ENCODE measurements around the gene CLEC10A. TPM values are rescaled to one million over a fixed set of nuclear protein-coding genes. Genes with fewer than 3 reads are reported as not detected.
A peak's percentile ranks its signal among the peaks of the same experiment; 100 is the strongest.
"Not testable (repeated sequence)": the region's sequence is repeated elsewhere in the genome, so short reads cannot be mapped to it uniquely, and the experiment has no call there.

Gene CLEC10A
- total RNA-seq, 1 donor from 2014 or later = not detected

DNA sequence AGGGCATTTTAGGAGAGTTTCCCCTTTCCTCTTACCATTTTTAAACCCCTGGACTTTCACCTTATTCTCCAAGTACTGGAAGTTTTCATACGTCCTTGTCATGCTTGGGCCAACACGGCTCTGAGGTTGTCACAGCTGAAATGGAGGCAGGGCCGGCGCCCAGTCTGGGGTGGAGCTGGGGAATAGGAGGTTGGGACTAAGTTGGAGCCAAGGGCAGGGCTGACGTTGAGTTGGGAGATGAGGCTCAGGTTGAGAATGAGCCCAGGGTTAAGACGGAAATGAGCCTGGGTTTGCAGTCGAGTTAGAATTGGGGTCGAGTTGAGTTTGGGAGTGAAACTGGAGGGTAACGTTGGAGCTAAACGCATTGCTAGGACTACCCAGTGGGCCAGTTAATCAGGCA, 1.3 kb downstream of the CLEC10A start:
- H3K36me3 Mint-ChIP-seq (ENCODE audit: low read depth) = no peaks in the 10 kb centered on the region
- no peak overlapping the region for H3K4me3 Mint-ChIP-seq (ENCODE audit: low read depth)
- H3K27me3 Mint-ChIP-seq (ENCODE audit: low read depth) = peaks cover 7% of the 10 kb centered on the region
- H3K9me3 Mint-ChIP-seq = no peaks in the 10 kb centered on the region
- peaks cover 11% of the 10 kb centered on the region for H3K4me1 Mint-ChIP-seq (ENCODE audit: low read depth)
- no peak for DNase-seq (ENCODE audit: low spot score)
- intact Hi-C loops (cut with micrococcal nuclease) = no loop called here
- no peak overlapping the region for H3K27ac Mint-ChIP-seq

DNA sequence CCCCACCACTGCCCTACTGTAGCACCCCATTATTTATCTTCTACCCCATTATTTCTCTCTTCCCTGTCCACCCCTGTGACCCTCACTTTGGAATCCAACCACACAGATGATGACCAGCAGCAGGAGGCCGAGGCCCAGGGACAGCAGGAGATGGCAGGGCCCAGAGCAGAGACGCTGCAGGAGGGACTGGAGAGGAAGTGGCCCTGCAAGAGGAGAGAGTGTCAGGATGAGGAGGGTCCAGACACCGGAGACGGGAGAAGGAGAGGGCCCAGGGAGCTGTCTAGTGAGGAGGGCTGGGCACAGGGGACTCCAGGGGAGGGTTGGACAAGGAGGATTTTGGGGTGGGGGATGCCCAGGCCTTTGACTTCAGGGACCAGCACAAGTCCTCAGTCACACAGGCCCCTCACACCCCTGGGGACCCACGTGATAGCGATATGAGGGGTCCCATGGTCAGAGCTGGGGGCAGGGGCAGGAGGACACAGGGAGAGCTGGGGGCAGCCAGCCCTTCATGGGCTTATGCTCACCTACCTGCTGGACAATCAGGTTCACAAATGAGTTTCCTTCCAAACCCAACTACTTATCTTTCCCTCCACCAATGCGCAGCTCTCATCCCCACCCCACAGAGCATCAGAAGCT, 2.0 kb downstream of the CLEC10A start:
- DNase-seq (ENCODE audit: low spot score) = no peak
- Mint-ChIP-seq H3K36me3 (ENCODE audit: low read depth) (no peaks in the 10 kb centered on the region), H3K27ac (no peak overlapping the region), H3K4me1 (ENCODE audit: low read depth) (peaks cover 9% of the 10 kb centered on the region), H3K27me3 (ENCODE audit: low read depth) (peaks cover 5% of the 10 kb centered on the region), H3K9me3 (no peaks in the 10 kb centered on the region), H3K4me3 (ENCODE audit: low read depth) (no peak overlapping the region)
- intact Hi-C loops (cut with micrococcal nuclease) = no loop called here

DNA sequence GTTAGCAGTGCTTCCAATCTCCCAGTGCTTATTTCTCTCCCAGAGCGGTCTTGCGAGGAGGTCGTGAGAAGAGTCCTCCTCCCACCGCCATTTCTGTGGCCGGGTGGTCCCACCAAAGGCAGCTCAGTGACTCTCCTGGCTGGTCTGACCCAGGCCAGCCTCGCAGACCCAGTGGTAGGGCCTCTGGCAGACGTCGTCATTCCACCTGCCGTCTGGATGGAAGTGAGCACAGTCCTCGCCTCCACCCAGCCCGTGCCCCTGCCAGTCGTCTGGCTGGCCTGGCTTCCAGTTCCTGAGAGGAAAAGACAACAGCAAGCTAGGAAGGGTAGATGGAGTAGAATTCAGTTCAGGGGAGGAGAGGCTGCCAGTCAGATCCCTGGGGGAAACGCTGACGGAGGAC, 5.1 kb downstream of the CLEC10A start:
- Mint-ChIP-seq H3K36me3 (ENCODE audit: low read depth) (no peaks in the 10 kb centered on the region), H3K27ac (no peak overlapping the region), H3K27me3 (ENCODE audit: low read depth) (peaks cover 3% of the 10 kb centered on the region), H3K9me3 (no peaks in the 10 kb centered on the region), H3K4me3 (ENCODE audit: low read depth) (no peak overlapping the region), H3K4me1 (ENCODE audit: low read depth) (no peaks in the 10 kb centered on the region)
- intact Hi-C loops (cut with micrococcal nuclease) = no loop called here
- no peak for DNase-seq (ENCODE audit: low spot score)

DNA sequence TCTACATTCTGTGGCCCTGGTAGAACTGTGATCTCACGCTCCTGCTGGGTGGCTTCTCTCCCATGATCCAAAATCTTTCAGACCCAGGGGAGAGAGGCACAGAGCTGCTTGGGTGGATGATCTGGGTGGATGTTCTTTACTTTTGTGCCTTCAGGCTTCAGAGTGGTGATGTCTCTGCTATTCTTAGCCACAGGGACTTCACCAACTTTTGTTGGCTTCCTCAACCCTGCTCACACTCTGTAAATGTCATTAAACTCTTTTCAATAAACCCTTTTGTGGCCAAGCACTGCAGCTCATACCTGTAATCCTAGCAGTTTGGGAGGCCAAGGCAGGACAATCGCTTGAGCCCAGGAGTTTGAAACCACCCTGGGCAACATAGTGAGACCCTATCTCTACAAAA, 7.6 kb downstream of the CLEC10A start:
- peaks cover 8% of the 10 kb centered on the region for H3K9me3 Mint-ChIP-seq
- intact Hi-C loops (cut with micrococcal nuclease) = no loop called here
- H3K36me3 Mint-ChIP-seq (ENCODE audit: low read depth) = no peaks in the 10 kb centered on the region
- no peak overlapping the region for H3K27ac Mint-ChIP-seq
- H3K4me3 Mint-ChIP-seq (ENCODE audit: low read depth) = no peak overlapping the region
- H3K27me3 Mint-ChIP-seq (ENCODE audit: low read depth) = peaks cover 3% of the 10 kb centered on the region
- DNase-seq (ENCODE audit: low spot score) = no peak
- H3K4me1 Mint-ChIP-seq (ENCODE audit: low read depth) = no peaks in the 10 kb centered on the region

DNA sequence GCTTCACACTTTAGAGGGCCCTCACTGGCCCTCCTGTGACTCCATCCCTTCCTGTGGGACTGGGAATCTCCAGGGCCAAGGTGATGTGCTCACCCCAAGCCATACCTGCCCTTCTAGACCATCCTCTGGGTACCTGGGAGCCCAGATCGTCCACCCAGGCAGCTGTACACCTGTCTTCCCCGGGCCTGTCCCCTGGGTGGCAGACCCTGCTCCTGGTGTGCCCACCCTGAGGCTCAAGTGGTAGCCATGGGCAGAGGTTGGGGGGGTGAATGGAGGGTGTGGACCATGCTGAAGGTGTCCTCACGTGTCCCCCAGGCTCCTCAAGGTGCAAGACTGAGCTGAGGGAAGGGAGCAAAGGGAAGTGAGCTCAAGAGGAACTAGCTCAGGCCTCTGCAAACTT, 9.3 kb downstream of the CLEC10A start:
- intact Hi-C loops (cut with micrococcal nuclease) = no loop called here
- H3K4me3 Mint-ChIP-seq (ENCODE audit: low read depth) = no peak overlapping the region
- peaks cover 8% of the 10 kb centered on the region for H3K9me3 Mint-ChIP-seq
- no peak for DNase-seq (ENCODE audit: low spot score)
- H3K27ac Mint-ChIP-seq = no peak overlapping the region
- no peaks in the 10 kb centered on the region for H3K36me3 Mint-ChIP-seq (ENCODE audit: low read depth)
- peaks cover 3% of the 10 kb centered on the region for H3K27me3 Mint-ChIP-seq (ENCODE audit: low read depth)
- H3K4me1 Mint-ChIP-seq (ENCODE audit: low read depth) = no peaks in the 10 kb centered on the region

DNA sequence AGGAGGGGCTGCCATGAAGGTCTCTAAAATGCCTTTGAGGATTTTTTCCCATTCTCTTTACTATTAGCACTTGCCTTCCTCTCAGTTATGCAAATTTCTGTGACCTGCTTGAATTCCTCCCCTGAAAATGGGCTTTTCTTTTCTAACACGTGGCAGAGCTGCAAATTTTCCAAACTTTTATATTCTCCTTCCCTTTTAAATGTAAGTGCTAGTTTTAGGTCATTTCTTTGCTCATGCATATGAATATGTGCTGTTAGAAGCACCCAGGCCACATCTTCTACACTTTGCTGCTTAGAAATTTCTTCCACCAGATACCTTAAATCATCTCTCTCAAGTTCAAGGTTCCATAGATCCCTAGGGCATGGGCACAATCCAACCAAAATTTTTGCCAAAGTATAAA, 11.8 kb downstream of the CLEC10A start:
- Mint-ChIP-seq H3K9me3 (peaks cover 8% of the 10 kb centered on the region), H3K27me3 (ENCODE audit: low read depth) (peaks cover 3% of the 10 kb centered on the region), H3K36me3 (ENCODE audit: low read depth) (no peaks in the 10 kb centered on the region), H3K4me1 (ENCODE audit: low read depth) (no peaks in the 10 kb centered on the region), H3K4me3 (ENCODE audit: low read depth) (no peak overlapping the region), H3K27ac (no peak overlapping the region)
- intact Hi-C loops (cut with micrococcal nuclease) = no loop called here
- no peak for DNase-seq (ENCODE audit: low spot score)

DNA sequence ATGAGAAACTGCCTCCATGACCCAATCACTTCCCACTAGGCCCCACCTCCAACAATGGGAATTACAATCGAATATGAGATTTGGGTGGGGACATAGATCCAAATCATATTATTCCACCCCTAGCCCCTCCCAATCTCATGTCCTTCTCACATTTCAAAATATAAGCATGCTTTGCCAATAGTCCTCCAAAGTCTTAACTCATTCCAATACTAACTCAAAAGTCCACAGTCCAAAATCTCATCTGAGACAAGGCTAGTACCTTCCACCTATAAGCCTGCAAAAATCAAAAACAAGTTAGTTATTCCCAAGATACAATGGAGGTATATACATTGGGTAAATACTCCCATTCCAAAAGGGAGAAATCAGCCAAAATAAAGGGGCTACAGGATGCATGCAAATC, 12.9 kb downstream of the CLEC10A start:
- peaks cover 8% of the 10 kb centered on the region for H3K9me3 Mint-ChIP-seq
- H3K27me3 Mint-ChIP-seq (ENCODE audit: low read depth) = peaks cover 3% of the 10 kb centered on the region
- H3K36me3 Mint-ChIP-seq (ENCODE audit: low read depth) = no peaks in the 10 kb centered on the region
- no peak for DNase-seq (ENCODE audit: low spot score)
- H3K27ac Mint-ChIP-seq = no peak overlapping the region
- no peak overlapping the region for H3K4me3 Mint-ChIP-seq (ENCODE audit: low read depth)
- intact Hi-C loops (cut with micrococcal nuclease) = no loop called here
- H3K4me1 Mint-ChIP-seq (ENCODE audit: low read depth) = no peaks in the 10 kb centered on the region

DNA sequence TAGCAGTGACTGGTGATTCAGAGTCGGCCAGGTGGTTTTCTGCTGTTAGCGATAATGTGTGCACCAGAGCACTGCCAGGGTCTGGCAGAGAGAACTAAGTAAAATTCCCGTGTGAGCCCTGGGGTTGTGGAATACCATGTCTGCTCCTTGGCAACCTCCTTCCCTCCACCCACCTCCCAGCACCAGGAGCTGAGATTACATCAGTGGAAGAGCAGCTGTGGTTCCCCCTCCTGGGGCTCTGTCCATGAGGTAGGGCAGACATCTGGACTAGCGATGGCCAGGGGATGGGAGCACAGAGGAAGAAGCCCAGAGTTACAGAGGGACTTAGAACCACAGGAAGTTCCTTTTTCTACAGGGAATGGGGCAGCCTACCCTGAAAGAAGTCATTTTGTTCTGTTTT, 15.8 kb downstream of the CLEC10A start:
- Mint-ChIP-seq H3K4me3 (ENCODE audit: low read depth) (no peak overlapping the region), H3K4me1 (ENCODE audit: low read depth) (peaks cover 7% of the 10 kb centered on the region), H3K36me3 (ENCODE audit: low read depth) (no peaks in the 10 kb centered on the region), H3K27me3 (ENCODE audit: low read depth) (peaks cover 2% of the 10 kb centered on the region), H3K9me3 (peaks cover 8% of the 10 kb centered on the region), H3K27ac (no peak overlapping the region)
- DNase-seq (ENCODE audit: low spot score) = no peak
- intact Hi-C loops (cut with micrococcal nuclease) = no loop called here

DNA sequence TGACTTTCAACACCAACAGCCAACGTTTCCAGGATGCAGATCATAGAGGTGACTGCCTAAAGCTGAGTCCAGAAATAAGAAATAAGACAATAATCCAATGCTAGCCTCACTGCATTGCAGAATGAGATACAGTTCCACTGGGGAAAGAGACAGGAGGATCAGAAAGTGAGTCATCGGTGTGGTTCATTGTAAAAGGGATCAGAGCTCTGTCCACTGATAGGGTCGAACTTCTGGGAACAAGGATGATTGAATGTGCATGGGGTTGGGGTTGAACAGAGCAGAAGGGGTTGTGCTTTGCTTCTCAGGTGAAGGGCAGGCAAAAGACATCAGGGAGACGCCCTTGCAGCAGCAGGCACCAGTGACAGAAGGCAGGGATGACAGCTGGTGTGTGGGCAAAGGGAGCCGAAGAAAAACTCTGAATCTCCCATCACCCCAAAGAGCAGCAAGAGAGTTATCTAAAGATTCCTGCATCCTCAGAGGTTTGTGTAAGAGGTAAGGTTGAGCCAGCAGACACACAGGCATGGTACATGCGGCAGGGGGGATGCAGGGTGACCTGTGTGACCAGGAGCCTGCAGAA, 16.4 kb downstream of the CLEC10A start:
- Mint-ChIP-seq H3K36me3 (ENCODE audit: low read depth) (no peaks in the 10 kb centered on the region), H3K4me3 (ENCODE audit: low read depth) (no peak overlapping the region), H3K4me1 (ENCODE audit: low read depth) (peaks cover 12% of the 10 kb centered on the region)

DNA sequence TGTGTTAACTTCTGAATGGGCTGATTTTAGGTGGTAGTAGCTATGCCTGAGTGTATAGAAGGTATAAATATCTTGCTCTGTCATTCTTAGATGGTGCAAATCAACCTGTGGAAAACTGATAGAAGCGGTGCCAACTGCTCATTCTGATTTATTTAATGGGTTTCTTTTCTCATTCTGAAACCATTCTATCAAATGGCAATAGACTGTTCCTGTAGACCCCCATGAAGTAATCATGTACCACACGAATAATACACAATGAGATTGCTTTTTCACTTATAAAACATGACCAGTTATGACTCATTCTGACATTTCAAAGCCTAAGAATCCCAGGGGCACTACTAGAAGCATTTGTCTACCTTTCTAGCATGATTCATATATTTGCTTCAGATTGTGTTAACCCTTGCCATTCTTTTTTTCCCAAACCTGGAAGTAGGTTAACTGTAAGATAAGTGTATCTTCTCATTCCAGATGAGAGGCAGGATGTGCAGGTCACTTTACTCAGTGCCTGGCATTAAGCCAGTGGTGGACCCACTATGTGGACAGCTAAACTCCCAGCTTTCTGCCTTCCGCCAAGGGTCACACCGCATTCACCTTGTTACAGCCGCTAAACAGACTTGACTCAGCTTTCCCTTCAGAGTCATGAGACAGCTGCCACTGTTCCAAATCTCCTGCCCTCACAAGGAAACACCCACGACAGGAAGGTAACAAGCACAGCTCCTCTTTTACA, 19.7 kb downstream of the CLEC10A start:
- intact Hi-C loops (cut with micrococcal nuclease) = no loop called here
- peaks cover 12% of the 10 kb centered on the region for H3K4me1 Mint-ChIP-seq (ENCODE audit: low read depth)
- H3K4me3 Mint-ChIP-seq (ENCODE audit: low read depth) = no peak overlapping the region
- H3K27ac Mint-ChIP-seq = peak overlapping the region; percentile 63
- H3K9me3 Mint-ChIP-seq = no peaks in the 10 kb centered on the region
- no peaks in the 10 kb centered on the region for H3K36me3 Mint-ChIP-seq (ENCODE audit: low read depth)
- peaks cover 2% of the 10 kb centered on the region for H3K27me3 Mint-ChIP-seq (ENCODE audit: low read depth)
- DNase-seq (ENCODE audit: low spot score) = no peak

More for the DNA sequence above, 16.4 kb downstream of the CLEC10A start:
- no peak for DNase-seq (ENCODE audit: low spot score)
- Mint-ChIP-seq H3K9me3 (peaks cover 5% of the 10 kb centered on the region), H3K27ac (no peak overlapping the region), H3K27me3 (ENCODE audit: low read depth) (peaks cover 2% of the 10 kb centered on the region)
- intact Hi-C loops (cut with micrococcal nuclease) = no loop called here

DNA sequence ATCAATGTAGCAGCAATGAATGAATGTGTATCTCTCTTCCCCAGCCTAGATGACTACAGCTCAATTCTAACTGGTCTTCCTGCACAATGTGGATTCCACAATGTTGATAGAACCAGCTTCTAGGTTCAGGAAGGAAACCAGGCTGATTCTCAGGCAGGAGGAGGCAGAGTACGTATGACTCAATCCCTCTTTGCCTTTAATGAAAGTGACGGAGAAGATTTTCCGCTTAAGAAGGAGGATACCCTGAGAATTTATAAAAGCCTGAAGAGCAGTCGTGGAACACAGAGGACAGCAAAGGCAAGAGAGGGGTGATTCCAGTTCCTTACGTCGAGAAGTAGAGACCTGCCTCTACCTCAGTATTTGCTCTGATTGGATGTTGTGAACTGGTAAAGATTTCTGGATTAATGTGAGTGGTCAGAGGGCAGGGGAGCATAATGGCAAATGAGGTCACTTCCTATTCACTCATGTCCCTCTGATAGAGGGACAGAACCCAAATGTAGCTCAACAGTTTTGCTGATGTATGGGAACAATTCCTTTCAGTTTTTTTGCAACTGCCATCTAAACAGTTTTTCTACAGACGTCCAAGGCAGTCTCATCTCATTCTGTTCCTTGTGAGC, 21.1 kb downstream of the CLEC10A start:
- H3K9me3 Mint-ChIP-seq = no peaks in the 10 kb centered on the region
- H3K4me3 Mint-ChIP-seq (ENCODE audit: low read depth) = no peak overlapping the region
- H3K27me3 Mint-ChIP-seq (ENCODE audit: low read depth) = peaks cover 2% of the 10 kb centered on the region
- peaks cover 12% of the 10 kb centered on the region for H3K4me1 Mint-ChIP-seq (ENCODE audit: low read depth)
- intact Hi-C loops (cut with micrococcal nuclease) = no loop called here
- no peaks in the 10 kb centered on the region for H3K36me3 Mint-ChIP-seq (ENCODE audit: low read depth)
- DNase-seq (ENCODE audit: low spot score) = no peak
- H3K27ac Mint-ChIP-seq = no peak overlapping the region

DNA sequence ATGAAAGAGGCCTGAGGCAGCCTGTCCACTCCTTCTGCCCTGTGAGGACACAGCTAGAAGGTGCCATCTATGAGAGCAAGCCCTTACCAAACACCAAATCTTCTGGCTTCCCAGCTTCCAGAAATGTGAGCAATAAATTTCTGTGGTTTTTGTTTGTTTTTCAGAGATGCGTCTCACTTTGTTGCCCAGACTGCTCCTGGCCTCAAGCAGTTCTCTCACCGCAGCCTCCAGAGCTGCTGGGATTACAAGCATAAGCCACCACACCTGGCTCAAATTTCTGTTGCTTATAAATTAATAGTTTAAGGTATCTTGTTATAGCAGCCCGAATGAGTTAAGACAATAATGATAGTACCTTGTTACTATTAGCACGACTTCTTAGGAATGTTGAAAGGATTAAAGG, 23.7 kb downstream of the CLEC10A start:
- Mint-ChIP-seq H3K27ac (no peak overlapping the region), H3K27me3 (ENCODE audit: low read depth) (no peaks in the 10 kb centered on the region), H3K36me3 (ENCODE audit: low read depth) (no peaks in the 10 kb centered on the region), H3K4me1 (ENCODE audit: low read depth) (peaks cover 13% of the 10 kb centered on the region), H3K4me3 (ENCODE audit: low read depth) (no peak overlapping the region), H3K9me3 (no peaks in the 10 kb centered on the region)
- intact Hi-C loops (cut with micrococcal nuclease) = no loop called here
- no peak for DNase-seq (ENCODE audit: low spot score)

DNA sequence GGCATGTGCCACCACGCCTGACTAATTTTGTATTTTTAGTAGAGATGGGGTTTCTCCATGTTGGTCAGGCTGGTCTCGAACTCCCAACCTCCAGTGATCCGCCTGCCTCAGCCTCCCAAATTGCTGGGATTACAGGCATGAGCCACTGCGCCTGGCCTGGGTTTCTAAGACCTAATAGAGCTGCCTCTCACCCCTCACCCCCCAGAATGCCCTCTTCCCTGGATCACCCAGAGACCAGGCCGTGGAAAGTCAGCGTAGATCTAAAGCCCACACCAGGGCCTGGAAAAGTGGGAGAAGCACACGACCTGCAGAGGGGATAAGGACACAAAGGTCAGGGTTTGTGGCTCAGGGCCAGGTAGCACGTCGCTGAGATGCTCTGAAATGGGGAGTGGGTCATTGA, 29.5 kb downstream of the CLEC10A start:
- peaks cover 21% of the 10 kb centered on the region for H3K4me1 Mint-ChIP-seq (ENCODE audit: low read depth)
- H3K4me3 Mint-ChIP-seq (ENCODE audit: low read depth); DNase-seq (ENCODE audit: low spot score); intact Hi-C loops (cut with micrococcal nuclease); H3K27ac Mint-ChIP-seq; H3K9me3 Mint-ChIP-seq; H3K27me3 Mint-ChIP-seq (ENCODE audit: low read depth); H3K36me3 Mint-ChIP-seq (ENCODE audit: low read depth): not testable (repeated sequence)

Data from activated T-helper 2 cell treated with anti-CD3 and anti-CD28 coated beads, Interferon-gamma antibody, Interleukin-2, Interleukin-4, amounts not matched to agents 10 μg/mL and 5 μg/mL and 100 μg/mL, durations not matched to agents 14 hours and 24 hours and 36 hours (primary cell).